ENCODE measurements around the gene COL3A1.

Gene COL3A1

DNA sequence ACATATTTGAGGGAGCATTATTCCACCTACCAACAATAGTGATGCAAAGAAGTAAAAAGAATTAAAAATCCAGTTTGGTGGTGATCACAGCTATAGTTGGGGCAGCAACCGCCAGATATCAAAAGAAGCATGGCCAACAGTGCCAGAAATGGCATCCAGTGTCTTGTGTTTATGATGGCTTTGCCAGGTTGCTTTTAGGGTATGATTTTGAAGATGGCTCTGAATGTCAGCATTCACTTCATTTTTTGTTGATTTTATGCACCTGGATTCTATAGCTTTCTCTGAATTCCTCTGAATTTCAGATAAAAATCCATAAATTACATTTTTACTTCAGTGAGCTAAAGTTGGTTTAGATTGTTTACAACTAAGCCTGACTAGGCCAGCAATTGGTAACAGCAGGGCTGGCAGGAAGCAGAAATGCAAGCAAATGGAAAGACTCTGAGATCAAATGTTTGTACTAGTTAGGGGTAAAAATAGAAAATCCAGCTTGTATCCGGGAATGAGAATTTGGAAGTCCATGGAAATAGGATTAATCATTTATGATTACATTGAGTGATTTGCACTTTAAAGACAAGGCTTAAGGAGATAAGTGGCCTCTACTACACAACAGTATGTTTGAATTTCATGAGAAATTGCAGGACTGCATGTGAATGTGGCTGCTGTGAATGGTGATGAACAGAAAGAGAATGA lies 40.4 kb downstream of the COL3A1 start:
- no peak for DNase-seq (ENCODE audit: low read depth in 1 of 2, low spot score in 1 of 2)

DNA sequence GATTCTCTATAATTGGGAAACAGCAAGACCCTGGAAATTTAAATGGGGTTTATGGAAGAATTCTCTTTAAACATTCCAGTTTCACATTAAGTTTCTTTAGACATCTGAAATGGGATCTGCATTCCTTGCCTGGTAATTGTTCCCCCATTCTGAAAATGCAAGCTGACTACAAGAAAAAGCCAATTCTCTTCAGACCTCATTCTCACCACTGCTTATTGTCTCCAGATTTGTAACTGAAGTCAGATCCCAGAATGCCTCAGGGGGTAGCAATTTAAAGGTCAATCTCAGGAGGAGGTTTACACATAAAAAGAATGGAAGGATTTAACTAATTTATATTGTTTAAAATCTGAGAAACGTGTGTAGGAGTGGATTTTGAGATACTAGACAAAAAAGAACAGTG lies 41.2 kb downstream of the COL3A1 start:
- no peak for DNase-seq (ENCODE audit: low read depth in 1 of 2, low spot score in 1 of 2)

DNA sequence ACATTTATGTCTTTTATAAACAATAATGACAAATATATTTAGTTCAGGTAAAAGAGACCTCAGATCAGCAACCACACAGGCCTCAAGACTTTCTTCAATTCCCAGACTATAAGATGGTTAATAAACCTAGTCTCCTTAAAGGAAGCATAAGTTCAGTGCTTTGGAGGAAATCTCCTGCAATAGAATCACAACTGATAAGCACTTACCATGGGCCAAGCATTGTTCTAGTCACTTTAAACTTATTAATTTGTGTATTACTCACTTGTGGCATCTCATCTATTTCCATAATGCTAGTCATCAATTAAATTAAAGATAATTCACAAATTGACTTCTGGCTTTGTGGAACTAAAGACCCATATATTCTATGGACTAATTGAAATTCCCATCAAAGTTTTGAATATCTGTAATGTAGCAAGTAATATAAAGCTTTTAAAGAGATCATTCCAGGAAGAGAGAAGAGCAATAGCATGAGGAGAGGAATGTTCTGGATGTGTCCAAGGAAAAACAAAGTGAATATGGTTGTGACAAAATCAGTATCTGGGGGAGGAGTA lies 42.2 kb downstream of the COL3A1 start:
- DNase-seq (ENCODE audit: low read depth in 1 of 2, low spot score in 1 of 2): no peak

DNA sequence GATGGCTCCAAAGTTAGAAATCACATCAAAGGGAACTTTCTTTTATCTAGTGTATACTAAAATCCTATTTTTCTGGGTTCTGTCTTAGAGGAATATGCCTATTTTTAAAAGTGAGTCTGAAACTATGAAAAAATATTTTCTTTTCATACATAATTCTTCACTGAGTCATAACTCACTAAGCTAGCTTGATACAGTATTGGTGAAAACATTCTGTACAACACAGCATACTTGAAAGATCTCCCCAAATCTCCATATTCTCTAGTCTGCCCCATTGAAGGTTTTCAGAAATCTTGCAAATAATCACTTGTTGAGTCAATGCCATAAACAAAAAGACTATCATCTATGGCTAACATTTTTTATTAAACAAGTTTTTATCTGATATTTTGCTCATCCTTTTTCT lies 44.5 kb downstream of the COL3A1 start:
- no peak for DNase-seq (ENCODE audit: low read depth in 1 of 2, low spot score in 1 of 2)

DNA sequence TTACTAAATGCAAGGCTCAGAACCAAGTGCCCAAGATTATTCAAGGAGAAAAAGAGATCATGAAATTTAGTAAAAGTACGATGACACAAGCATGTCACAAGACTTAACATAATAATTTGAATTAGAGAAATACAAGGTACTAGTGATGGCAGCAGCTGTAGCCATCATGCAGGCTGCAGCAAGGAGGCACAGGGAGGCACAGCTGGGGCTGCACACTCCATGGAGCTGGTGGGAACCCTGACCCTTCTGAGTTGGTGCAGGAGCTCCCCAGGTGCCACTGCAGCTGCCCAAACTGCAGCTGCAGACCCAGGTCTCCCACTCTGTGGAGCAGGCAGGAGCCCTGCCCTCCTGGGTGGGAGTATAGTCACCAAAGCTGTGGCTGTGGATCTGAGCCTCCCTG lies 46.0 kb downstream of the COL3A1 start:
- no peak for DNase-seq (ENCODE audit: low read depth in 1 of 2, low spot score in 1 of 2)

DNA sequence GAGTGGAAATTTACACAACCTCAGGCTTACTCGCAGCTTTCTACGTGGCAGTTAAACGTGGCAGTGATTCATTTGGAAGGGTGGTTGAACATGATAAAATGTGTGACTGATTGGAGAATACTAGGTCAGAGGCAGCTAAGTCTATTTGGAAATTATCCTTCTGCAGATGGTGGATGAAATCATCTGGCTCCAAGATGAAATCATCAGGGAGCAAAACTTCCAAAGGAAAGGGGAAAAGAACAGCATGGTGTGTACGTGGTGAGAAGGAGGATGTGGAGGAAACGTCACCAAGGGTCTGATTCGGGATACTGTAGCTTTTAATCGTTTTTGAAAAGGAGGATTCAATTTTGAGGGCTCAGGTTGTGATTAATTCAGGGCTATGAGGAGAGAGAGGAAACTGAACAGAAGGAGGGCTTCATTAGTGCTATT lies 47.9 kb downstream of the COL3A1 start:
- no peak for DNase-seq (ENCODE audit: low read depth in 1 of 2, low spot score in 1 of 2)

DNA sequence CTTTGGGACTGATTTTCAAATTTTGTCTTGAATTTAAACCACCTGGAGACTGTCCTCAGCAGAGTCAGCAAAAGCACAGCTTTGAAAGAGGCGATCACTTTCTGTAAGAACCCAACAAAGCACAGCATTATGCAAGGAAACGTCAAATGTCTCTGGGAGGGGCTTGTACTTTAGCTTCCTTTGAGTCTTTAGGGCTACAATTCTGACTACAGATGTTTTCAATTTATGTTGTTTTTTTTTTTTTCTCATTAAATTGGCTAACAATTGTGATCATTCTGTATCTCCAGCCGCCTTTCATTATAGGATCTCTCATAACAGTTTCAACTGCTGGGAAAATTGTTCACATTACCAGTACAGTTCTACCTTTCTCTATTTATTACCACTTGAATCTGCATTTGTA lies 48.3 kb downstream of the COL3A1 start:
- DNase-seq (ENCODE audit: low read depth in 1 of 2, low spot score in 1 of 2): no peak

DNA sequence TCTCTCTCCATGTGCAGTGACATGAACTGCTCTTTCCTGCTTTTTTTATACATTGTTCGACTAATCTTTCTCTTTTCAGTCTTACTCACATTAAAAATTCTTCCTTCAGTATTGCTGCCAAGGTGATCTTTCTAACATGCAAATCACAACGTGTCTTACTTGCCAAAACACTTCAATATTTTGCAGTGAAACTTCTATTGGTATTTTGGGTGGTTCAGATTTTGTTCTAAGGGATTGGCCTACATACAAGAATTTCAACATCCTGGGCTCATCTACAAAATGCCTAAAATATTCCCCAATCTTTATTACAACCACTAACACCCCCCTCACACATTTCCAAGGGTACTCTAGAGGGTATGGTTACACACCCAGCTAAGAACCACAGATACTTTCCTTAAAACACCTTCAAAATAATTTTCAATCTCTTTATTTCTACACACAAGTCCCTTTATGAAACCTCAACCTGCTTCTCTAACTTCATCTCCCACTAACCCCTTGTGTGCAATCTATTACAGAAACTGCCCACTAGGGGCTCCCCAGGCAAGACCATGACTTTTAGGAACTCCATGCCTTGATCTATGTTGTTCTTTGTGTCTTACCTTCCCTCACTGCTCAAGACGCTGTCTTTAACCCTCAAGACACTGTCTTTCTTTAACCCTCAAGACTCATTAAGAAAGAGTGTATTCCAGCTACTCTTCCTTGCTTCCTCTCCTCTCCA lies 50.9 kb downstream of the COL3A1 start:
- DNase-seq (ENCODE audit: low read depth in 1 of 2, low spot score in 1 of 2): no peak

DNA sequence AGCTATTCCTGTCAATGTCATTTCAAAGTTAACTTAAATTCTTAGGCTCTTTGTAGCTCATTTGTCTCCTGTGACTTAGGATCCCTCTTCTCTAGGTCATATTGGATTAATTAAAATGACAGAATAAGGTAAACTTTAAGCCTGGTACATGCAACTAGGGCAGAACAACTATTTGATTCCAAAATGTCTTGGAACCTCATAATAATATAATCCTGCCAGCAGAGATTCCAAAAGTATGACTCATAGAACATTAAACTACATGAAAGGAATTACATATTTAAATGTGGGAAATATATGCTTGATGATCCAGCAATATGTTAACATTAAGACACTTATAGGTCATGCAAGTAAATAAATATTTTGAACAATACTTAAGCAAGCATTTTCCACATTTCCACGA lies 63.3 kb downstream of the COL3A1 start:
- no peak for DNase-seq (ENCODE audit: low read depth in 1 of 2, low spot score in 1 of 2)

DNA sequence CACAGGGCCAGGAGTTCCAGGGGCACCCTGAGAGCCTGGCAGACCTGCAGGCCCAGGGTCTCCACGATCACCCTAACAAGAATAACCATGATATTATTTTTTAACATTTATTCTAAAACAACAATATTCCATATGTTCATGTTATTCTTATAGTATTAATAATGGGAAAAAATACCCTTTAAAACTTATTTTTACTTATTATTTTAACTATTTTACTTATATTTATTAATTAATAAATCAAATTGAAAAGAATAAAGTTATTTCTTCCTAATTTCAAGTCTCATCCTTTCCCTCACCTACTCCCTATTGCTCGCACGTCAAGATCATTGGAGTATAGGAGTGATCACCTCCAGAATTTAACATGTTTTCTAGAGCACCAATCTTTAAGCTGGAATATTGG lies 71.7 kb downstream of the COL3A1 start:
- DNase-seq (ENCODE audit: low read depth in 1 of 2, low spot score in 1 of 2): no peak

DNA sequence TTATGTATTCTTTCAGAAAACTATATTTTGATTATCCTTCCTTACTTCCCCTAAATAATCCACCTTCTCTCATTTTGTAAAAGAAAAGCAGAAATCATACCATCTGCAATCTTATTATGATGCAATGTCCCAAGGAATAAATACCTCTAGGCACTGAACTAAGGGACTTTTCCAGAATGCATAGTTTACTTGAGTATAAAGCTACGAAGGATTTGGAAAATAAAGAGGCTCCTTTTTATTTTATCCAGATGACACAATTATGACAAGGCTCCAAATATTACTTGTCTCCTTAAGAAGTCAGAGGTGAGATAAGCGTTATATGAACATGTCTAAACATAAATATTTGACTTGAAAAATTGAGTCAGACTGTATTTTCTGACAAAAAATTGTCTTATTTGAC lies 72.1 kb downstream of the COL3A1 start:
- no peak for DNase-seq (ENCODE audit: low read depth in 1 of 2, low spot score in 1 of 2)

DNA sequence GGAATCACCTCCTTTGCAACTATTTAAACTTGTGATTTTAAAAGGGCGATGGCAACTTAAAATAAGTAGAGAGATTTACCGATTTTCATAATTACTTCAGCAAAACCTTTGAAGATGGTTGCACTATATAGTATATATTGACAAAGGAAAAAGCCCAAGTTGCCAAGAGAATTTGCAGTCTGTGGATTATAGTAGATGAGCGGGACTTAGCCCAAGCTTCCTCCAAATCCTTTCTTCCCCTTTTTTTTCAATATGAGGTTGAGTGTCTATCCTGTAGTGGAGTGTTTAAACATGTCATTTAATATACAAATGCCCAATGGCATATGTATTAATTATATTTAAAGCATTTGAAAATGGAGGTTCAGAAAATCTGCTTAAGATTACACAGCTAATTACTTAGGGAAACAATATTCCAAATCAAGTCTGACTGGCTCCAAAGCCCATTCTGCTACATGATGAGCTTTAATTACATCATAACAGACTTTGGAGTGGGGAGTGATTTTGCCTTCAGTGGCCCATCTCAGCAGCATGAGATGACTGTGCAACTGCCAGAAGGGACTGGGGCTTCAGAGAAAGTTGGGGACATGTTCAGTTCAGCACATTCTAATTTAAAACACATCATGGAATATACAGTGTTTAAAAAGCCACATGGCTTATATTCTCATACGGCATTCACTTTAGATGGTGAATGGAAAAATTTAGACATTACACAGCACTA lies 73.2 kb downstream of the COL3A1 start:
- no peak for DNase-seq (ENCODE audit: low read depth in 1 of 2, low spot score in 1 of 2)

DNA sequence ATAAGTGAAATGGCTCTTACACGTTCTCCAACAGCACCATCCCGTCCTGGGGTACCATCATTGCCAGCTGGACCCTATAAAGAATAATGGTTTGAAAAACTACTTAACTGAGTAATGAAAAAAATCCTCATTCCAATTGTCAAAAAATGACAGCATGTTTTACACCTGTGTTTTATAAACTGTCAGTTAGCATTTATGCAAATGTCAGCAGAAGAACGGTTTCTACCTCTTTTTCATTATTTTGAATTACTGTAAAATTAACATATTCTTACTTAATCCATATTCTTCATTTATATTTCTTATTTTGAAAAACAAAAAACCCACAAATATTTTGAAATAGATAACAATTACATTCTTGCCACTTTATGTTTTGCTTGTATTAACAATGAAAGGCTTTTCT lies 74.0 kb downstream of the COL3A1 start:
- no peak for DNase-seq (ENCODE audit: low read depth in 1 of 2, low spot score in 1 of 2)

DNA sequence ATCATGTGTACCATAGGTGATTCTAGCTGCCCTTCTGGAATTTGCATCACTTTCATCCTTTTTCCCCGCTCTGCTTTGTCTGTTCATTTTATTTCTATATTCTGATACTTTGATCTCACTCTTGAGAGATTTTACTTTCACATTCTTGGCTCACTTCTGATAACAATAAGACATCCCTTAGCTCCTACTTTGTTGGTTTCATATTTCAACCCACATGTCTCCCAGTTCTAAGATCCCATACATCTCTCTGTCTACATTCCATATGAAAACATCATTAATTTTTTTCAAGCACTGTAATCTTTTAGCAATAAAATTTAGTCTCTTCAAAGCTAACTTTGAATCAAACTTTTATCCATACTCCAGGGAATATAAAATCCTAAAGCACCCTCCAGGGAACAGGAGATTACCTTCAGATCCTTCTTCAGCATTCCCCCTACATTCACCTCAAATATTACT lies 75.6 kb downstream of the COL3A1 start:
- DNase-seq (ENCODE audit: low read depth in 1 of 2, low spot score in 1 of 2): no peak

DNA sequence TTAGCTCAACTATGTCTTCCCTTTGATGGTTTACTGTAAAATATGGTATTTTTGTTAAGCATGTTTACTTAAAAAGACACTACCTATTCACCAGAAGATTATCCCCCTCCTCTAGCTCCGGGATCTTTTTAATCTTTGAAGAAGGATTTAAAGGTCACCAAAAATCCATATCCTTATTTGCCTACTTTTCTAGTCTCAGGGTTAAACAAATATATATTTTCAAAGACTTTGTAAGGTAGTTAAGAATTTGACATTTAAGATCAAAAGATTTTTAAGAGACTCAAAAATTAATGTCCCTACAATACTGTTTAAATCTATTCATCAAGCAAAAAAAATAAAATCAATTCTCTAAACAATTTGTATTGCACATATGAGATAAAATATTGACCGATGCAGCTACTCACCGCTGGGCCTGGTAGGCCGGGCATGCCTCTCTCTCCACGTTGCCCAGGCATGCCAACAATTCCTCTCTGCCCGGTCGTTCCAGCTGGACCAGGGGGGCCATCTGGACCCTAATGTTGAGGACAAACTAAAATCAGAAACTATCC lies 76.1 kb downstream of the COL3A1 start:
- DNase-seq (ENCODE audit: low read depth in 1 of 2, low spot score in 1 of 2): no peak

DNA sequence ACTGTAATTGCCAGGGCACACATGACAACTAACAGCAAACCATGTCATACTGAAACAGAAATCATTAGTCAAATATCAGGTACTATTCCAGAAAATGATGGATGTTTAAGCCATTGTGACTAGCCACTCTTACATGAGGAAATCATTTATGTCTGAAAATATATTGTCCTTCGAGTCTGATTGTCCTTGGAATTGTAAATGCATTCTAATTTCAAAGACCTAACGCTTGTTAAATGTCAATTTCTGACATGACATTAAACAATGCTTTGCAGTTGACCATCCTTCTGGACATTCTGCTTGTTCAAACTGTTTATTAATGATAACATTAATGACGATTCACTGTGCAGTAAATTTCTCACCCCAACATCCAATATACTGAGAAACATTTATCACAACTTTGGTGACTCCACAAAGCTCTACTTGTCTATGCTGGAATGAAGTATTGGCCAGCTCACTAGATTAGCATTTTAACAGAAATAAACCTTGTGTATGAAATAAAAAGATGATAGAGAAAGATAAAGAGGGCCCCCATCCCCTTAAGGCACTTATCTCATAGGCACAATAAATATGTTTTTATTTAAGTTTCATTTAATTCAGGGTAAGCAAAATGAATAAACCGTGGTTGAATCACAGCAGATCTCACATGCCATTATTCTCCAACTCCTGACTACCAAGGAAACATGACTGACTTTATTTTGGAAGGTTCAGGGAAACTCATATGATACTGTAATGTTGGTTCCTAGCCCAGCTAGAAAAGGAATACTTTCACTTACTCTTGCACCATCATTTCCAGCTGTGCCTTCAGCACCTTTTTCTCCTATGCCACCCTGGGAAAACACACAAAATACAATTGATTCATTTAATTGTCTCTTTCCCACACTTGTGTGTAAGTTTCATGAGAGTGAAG lies 82.3 kb downstream of the COL3A1 start:
- no peak for DNase-seq (ENCODE audit: low read depth in 1 of 2, low spot score in 1 of 2)

DNA sequence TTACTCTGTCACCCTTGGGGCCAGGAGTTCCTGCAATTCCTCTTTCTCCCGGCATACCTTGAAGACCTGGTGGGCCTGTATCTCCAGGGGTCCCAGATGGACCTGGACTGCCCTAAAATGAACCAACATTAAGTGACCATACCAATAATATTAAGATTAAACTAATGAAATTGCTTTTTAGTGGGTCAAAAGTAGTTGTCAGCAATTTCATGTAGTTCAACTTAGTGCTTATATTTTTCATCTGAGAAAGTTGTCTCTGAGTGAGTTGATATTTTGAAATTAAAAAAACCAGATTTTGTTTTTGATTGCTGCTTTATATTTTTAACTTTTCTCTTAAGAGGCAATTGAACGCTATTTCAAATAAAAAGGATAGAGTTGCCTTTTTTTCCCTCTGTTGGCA lies 83.1 kb downstream of the COL3A1 start:
- no peak for DNase-seq (ENCODE audit: low read depth in 1 of 2, low spot score in 1 of 2)

DNA sequence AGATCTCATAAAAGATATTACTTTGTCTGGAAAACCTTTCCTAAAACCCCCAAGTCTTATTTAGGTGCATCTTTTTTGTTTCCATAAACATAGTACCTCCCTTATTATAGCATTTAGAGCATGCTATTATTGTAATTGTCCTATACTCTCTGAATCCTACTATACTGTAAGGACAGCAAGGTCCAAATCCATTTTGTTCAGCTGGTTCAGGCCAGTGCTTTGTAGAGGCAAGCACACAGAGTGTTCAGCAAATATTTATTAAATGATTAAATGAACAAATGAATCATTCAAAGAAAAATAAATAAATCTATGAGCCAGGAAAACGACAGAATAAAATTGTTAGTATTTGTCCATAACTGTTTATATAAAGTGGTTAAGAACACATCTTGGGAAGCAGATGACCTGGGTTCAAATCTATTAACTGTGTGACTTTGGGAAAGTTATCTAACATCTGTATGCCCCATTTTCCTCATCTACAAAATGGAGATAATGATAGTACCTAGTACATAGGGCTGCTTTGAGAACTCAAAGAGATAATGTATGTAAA lies 86.0 kb downstream of the COL3A1 start:
- DNase-seq (ENCODE audit: low read depth in 1 of 2, low spot score in 1 of 2): no peak

All from activated CD4-positive, alpha-beta T cell treated with anti-CD3 and anti-CD28 coated beads, Interleukin-2, amount 50 U/mL, for 24 hours (primary cell).